Measurements from ENCODE around the gene ASCC3.

Gene ASCC3

DNA sequence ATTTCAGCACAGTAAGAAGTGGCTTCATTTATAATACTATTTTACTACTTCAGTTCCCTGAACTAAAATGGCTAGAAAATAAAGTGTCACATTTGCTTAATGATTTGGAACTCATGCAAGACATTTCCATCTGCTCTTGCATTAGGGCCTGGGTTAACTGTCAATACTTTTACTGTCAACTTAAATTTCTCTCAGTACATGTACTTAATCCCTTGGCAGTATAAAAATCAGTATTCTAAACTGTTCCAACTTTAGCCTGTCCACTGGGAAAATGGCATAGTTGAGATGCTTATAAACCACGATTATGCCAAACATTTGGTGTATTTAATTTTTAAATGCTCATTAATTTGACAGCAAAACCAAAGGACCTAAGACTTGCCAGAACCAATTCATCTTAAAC, 154.5 kb downstream of the ASCC3 start:
- no peaks in the 10 kb centered on the region for H3K9me3 Mint-ChIP-seq
- DNase-seq (no peak), ATAC-seq (no peak)
- peaks cover 8% of the 10 kb centered on the region for H3K4me1 Mint-ChIP-seq
- H3K27me3 Mint-ChIP-seq: no peaks in the 10 kb centered on the region
- H3K4me3 Mint-ChIP-seq: no peak overlapping the region
- H3K27ac Mint-ChIP-seq: no peak overlapping the region

DNA sequence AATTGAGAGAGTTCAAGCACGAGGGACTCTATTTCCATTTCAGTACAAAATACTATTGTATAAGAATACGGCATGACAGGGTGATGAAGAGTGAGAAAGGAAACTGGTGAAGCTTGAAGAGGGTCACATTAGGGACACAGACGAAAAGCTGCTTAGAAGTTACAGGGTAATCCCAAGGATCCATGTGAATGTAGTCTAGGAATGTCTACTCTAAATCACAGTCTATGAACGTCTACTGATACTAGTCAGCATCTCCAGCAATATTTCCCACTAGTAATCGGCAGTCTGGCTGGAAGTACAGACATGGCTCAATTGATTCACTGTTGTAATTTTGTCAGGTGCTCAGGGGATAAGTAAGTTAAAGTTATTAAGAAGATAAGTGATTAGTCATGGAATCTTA, 156.4 kb downstream of the ASCC3 start:
- peaks cover 16% of the 10 kb centered on the region for H3K4me1 Mint-ChIP-seq
- H3K27me3 Mint-ChIP-seq: no peaks in the 10 kb centered on the region
- H3K4me3 Mint-ChIP-seq: no peak overlapping the region
- H3K27ac Mint-ChIP-seq: no peak overlapping the region
- no peaks in the 10 kb centered on the region for H3K9me3 Mint-ChIP-seq
- ATAC-seq: no peak
- no peak for DNase-seq

DNA sequence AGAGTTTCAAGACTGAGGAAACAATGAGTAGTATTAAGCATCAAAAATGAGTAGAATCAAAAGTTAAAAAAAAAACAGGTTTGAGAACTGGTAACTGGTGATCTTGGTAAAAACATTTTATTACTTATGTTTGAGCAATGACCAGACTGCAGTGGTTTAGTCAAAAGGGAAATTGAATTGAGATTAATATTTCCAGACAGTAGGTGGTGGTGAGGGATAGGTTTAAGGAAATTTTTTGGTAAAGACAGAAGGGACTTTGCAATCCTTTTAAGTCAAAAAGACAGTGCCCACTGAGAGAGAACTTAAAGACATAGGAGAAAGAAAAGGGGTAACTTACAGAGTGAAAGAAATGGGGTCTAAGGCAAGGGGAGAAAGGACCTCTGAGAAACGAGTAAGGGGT, 156.9 kb downstream of the ASCC3 start:
- H3K4me3 Mint-ChIP-seq: no peak overlapping the region
- peak overlapping the region in 1 of 2 donors; percentile 42 for H3K27ac Mint-ChIP-seq
- ATAC-seq (no peak), DNase-seq (no peak)
- H3K4me1 Mint-ChIP-seq: peaks cover 16% of the 10 kb centered on the region
- H3K9me3 Mint-ChIP-seq: no peaks in the 10 kb centered on the region
- no peaks in the 10 kb centered on the region for H3K27me3 Mint-ChIP-seq

DNA sequence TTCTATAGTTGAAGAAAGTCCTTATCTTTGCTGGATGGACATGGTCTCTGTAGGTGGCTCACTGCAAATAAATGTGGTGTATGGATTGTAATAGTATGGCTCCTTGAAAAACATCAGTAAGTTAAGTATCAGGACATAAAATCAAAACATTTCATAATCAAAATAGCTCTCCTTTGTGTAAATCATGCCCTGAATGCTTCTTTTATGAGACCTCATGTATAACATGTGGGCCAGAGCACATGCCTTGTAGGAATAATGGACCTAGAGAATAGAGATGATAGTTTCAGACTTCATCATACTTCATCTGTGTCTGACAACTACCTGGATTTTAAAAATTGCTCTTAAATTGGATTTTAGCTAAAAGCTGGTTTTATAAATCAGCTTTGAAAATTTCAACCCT, 159.9 kb downstream of the ASCC3 start:
- no peak overlapping the region for H3K27ac Mint-ChIP-seq
- no peaks in the 10 kb centered on the region for H3K9me3 Mint-ChIP-seq
- H3K4me1 Mint-ChIP-seq: peaks cover 16% of the 10 kb centered on the region

DNA sequence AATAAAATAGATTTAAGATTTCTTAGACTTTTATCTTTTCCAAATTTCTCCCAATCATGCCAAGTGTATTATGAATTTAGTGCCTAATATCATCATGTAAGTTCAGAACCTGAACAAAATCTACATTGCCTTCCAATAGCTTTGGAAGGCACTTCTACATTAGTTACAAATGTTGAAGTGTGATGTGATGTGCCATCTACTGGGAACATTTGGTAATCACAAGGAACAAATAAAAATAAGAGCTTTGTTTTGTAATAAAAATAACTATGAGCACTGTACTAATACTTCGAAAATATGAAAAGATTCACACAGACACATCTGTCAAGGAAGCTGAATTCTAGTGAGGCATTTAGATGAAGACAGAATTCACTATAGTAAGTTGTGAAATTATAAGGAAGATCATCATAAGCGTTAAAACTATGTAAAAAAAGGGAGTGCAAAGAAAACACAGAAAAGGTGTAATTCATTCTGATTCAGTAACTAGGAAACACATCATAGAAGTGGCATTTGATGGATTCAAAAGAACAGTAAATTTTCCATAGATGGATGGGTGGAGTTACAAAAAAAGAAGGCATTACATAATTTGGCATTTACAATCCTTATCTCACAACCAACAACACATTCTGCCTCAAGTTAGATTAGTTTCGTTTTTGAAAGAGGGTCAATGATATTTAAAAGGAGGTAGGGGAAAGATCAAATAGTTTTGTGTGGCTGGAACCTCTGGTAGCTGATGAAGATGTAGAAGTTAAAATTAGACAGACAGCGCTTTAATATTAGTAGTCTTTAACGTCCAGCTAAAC, 161.0 kb downstream of the ASCC3 start:
- no peak overlapping the region for H3K27ac Mint-ChIP-seq
- DNase-seq: no peak

More for the DNA sequence above, 159.9 kb downstream of the ASCC3 start:
- no peak overlapping the region for H3K4me3 Mint-ChIP-seq
- no peak for ATAC-seq
- H3K27me3 Mint-ChIP-seq: no peaks in the 10 kb centered on the region
- DNase-seq: no peak

DNA sequence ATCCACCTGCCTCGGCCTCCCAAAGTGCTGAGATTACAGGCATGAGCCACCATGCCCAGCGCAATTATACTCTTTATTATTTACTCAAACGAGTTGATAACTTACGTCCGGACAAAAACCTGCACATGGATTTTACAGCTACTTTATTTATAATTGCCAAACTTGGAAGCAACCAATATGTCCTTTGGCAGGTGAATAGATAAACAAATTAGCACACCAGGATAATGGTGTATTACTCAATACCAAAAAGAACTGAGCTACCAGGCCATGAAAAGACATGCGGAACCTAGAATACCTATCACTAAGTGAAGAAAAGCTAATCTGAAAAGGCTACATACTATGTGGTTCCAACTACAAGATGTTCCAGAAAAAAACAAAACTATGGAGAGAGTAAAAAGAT, 168.1 kb downstream of the ASCC3 start:
- ATAC-seq (no peak), DNase-seq (no peak)
- H3K27ac Mint-ChIP-seq: peak overlapping the region in 1 of 2 donors; percentile 4
- H3K9me3 Mint-ChIP-seq: no peaks in the 10 kb centered on the region
- H3K27me3 Mint-ChIP-seq: no peaks in the 10 kb centered on the region
- no peak overlapping the region for H3K4me3 Mint-ChIP-seq
- H3K4me1 Mint-ChIP-seq: no peaks in the 10 kb centered on the region

More for the DNA sequence above, 161.0 kb downstream of the ASCC3 start:
- H3K4me3 Mint-ChIP-seq: no peak overlapping the region
- no peaks in the 10 kb centered on the region for H3K27me3 Mint-ChIP-seq
- no peak for ATAC-seq
- no peaks in the 10 kb centered on the region for H3K9me3 Mint-ChIP-seq
- H3K4me1 Mint-ChIP-seq: peaks cover 16% of the 10 kb centered on the region

DNA sequence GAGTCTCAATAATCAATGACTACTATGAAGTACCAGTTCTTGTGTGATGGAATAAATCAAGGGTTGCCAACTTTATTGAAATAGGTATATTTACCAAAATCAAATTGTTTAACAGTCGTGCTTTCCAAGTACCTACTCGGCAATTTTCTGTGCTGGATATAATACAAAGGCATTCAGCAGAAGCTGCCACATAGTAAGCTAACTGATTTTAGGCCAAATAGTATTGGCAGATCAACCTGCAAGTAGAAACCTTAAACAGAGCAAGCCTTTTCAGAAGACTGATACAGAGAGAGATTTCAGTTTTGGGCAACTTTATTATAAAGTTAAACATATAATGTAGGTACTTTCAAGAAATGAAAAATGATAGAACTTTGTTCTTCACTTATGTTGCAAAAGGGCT, 174.6 kb downstream of the ASCC3 start:
- ATAC-seq: no peak
- Mint-ChIP-seq H3K4me1 (peaks cover 12% of the 10 kb centered on the region), H3K27ac (no peak overlapping the region), H3K27me3 (no peaks in the 10 kb centered on the region), H3K4me3 (no peak overlapping the region), H3K9me3 (peaks cover 10% of the 10 kb centered on the region in 2 donors)
- no peak for DNase-seq

DNA sequence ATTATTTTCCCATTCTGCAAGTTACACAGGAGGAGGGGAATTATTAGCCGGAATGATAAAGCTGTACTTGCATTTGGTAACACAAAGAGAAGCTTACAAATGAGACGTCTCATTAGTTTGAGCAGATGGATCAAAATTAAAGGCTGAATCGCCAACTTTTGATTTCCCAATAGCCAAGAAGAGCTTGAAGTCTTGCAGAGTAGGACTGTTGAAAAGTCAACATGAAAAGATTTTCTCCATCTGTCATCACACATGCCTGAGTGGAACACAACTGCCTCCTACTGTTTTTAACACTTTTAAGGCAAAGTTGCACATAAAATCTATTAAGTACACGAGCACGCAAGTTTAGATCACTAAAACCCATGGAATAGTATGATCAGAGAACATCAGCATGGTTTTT, 176.2 kb downstream of the ASCC3 start:
- DNase-seq (no peak), ATAC-seq (no peak)
- Mint-ChIP-seq H3K27me3 (no peaks in the 10 kb centered on the region), H3K9me3 (peaks cover 14 to 16% of the 10 kb centered on the region in 2 donors), H3K4me1 (peaks cover 14% of the 10 kb centered on the region), H3K27ac (no peak overlapping the region), H3K4me3 (no peak overlapping the region)

DNA sequence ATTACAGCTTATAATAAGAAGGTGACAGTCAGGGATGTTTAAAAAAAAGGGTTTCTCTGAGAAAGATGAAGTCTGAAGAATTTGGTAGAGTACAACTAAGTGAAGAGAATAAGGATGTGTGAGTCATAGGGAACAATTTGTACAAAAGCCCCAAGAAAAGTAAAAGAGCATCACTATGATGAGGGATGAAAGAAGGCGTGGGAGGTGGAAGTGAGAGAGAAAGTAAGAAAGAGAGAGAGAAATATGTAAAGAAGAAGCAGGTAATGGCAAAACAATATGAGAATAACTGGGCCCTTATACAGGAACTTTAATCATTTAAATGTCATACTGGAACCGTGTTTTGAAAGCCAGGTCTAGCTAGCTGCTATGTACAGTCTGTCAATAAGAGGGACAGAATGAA, 179.4 kb downstream of the ASCC3 start:
- H3K4me1 Mint-ChIP-seq: peaks cover 14% of the 10 kb centered on the region
- no peak for ATAC-seq
- DNase-seq: no peak
- no peaks in the 10 kb centered on the region for H3K27me3 Mint-ChIP-seq
- no peak overlapping the region for H3K4me3 Mint-ChIP-seq
- H3K9me3 Mint-ChIP-seq: peaks cover 23 to 27% of the 10 kb centered on the region in 2 donors
- H3K27ac Mint-ChIP-seq: no peak overlapping the region

DNA sequence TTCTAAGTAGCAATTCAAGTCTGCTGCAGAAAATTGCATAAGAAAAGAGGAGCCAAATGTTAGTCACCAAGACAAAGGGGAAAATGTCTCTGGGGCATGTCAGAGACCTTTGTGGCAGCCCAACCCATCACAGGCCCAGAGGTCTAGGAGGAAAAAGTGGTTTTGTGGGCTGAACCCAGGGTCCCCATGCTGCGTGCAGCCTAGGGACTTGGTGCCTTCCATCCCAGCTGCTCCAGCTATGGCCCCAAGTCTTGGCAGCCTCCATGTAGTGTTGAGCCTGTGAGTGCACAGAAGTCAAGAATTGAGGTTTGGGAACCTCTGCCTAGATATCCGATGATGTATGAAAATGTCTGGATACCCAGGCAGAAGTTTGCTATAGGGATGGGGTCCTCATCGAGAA, 181.1 kb downstream of the ASCC3 start:
- Mint-ChIP-seq H3K27ac (no peak overlapping the region), H3K9me3 (peaks cover 23 to 27% of the 10 kb centered on the region in 2 donors), H3K4me3 (no peak overlapping the region), H3K27me3 (no peaks in the 10 kb centered on the region), H3K4me1 (peaks cover 14% of the 10 kb centered on the region)
- no peak for DNase-seq
- no peak for ATAC-seq

DNA sequence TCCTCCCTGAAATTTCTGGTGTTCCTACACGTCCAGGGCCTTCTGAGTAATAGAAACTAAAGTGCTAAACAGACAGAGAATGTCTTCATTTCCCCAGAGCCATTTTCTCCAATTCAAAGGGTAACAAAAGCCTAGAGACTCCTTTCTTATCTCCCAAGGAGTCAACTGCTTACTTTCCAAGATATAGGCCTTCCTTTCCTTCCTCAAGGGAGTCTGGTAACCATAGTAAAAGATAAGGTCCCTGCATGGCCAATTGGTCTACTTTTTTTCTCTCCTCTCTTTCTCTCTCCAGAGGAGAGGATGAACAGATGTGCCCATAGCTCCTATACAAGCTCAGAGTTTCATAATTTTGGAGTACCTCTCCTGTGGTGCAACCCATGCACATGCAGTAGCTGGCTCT, 185.7 kb downstream of the ASCC3 start:
- Mint-ChIP-seq H3K4me1 (no peaks in the 10 kb centered on the region), H3K4me3 (no peak overlapping the region), H3K27ac (no peak overlapping the region), H3K9me3 (peaks cover 9 to 11% of the 10 kb centered on the region in 2 donors), H3K27me3 (no peaks in the 10 kb centered on the region)
- DNase-seq (no peak), ATAC-seq (no peak)

DNA sequence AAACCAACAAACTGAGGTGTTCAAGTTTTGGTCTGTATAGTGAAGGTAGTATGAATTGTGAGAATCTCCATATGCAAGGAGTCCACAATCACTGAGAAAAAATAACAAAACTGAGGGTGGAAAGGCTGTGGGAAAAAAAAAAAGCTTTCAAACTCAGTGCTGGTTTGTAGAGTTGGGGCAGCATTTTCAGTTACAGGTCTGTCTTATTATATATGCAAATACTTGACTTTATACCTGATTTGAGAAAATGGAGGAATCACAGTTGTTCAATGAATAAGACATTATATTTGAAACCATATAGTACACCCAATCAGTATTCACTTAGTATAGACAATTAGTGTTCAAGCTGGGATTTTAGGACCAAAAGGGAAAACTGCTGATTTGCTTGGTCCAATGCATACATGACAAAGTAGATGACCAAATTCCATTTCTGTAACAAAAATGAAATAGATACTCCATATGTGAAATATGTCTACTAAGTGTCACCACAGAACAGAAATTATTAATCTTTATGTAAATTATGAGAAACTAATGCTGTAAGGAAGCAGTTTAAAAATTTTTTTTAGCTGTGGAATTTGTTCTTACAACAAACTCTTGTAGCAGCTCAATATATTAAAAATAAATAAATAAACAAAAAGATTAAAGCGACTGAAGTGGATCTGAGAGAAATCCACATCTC, 187.7 kb downstream of the ASCC3 start:
- ATAC-seq: no peak
- Mint-ChIP-seq H3K4me1 (no peaks in the 10 kb centered on the region), H3K9me3 (no peaks in the 10 kb centered on the region), H3K4me3 (no peak overlapping the region), H3K27me3 (no peaks in the 10 kb centered on the region), H3K27ac (no peak overlapping the region)
- DNase-seq: no peak

DNA sequence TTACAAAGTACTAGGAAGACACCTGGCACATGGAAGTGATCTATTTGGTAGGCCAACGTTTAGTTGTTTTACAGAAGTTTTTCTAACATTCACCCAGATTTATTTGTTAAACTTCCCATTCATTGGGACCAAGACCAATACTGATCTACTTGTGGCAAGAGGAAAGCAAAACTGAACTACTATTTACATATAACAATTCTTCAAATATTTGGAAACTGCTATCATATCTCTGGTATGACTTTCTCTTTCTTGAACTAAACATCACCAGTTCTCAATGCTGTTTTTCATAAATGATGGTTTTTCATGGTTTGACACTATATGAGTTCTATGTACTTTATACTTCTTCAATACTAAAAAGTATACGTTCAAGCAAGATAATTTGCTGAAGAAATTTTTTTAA, 189.2 kb downstream of the ASCC3 start:
- Mint-ChIP-seq H3K4me1 (no peaks in the 10 kb centered on the region), H3K9me3 (no peaks in the 10 kb centered on the region), H3K4me3 (no peak overlapping the region), H3K27ac (no peak overlapping the region), H3K27me3 (no peaks in the 10 kb centered on the region)
- no peak for DNase-seq
- ATAC-seq: no peak

DNA sequence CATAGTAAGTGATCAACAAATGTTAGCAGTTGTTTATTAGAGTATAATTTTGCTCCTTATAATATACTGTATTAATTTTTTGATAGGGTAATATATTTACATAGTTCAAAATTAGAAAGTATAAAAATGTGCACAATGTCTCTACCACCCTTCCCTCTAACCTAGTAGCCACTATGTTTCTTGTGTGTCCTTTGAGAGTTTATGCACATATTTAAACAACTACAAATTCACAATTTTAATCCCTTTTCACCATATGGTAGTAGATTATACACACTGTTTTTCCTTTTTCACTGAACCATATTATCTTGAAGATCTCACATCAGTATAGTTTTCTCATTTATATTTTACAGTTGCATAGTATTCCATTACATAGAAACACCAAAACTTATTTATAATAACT, 194.9 kb downstream of the ASCC3 start:
- Mint-ChIP-seq H3K4me3 (no peak overlapping the region), H3K4me1 (no peaks in the 10 kb centered on the region), H3K27ac (no peak overlapping the region), H3K27me3 (no peaks in the 10 kb centered on the region), H3K9me3 (no peaks in the 10 kb centered on the region)
- no peak for DNase-seq
- no peak for ATAC-seq

DNA sequence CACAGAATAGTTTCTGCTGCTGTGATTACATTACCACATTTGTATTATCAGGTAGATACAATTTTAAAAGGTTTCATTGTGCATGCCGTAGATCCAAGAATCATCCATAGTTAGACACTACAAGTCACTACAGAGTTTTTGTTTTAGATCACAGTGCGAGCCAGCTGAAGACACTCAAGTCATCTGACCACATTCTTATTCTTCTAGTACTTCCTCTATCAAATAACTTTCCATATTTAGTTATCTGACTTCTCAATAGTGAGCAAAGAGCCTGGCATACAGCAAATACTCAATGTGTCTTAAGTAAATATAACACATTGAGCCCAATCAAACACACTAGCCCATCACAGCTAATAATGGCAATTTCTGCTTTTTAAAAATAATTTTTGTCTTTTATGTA, 195.4 kb downstream of the ASCC3 start:
- Mint-ChIP-seq H3K27ac (no peak overlapping the region), H3K27me3 (no peaks in the 10 kb centered on the region), H3K4me1 (no peaks in the 10 kb centered on the region), H3K4me3 (no peak overlapping the region), H3K9me3 (no peaks in the 10 kb centered on the region)
- ATAC-seq (no peak), DNase-seq (no peak)

DNA sequence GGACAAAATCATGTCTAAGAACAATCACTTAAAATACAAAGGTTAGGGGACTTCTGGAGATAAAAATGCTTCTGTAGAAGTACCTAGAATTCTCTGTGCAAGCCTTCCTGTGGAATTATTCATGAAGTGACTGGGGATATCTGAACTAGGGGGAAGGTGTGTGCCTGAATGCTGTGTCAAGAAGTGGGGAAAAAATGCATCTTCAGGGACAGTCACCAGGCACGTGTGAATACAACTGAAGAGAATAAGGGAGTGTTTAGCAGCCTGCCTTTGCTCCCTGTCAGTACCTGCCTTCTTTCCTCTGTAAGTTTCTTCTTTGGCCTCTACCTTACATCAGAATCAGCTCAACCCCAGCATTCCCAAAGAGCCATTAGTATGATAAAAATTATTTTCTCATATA, 201.0 kb downstream of the ASCC3 start:
- Mint-ChIP-seq H3K27me3 (no peaks in the 10 kb centered on the region), H3K9me3 (no peaks in the 10 kb centered on the region), H3K4me1 (no peaks in the 10 kb centered on the region), H3K4me3 (no peak overlapping the region), H3K27ac (no peak overlapping the region)
- ATAC-seq: no peak
- DNase-seq: no peak
